Calu3 (cell line): ENCODE measurements around the gene SEC23A. TPM values are rescaled to one million over a fixed set of nuclear protein-coding genes. Genes with fewer than 3 reads are reported as not detected.

Experiments
- BruUV-seq: library from RNA; stranded (reverse); fragments of 400-500 nt; replicated peaks from 2 replicates; lab custom pipeline; 2021; lab: Mats Ljungman, UMichigan
- CTCF ChIA-PET: fragments of 300-600 bp; sonication (Branson Sonifier 250); formaldehyde crosslinking; loops from one replicate; lab custom pipeline; 2022; ENCODE audit warnings: antibody characterized with exemption; lab: Charles Lee
- DNase-seq: peaks from one replicate; pipeline ENCODE4 v3.0.0; 2022
- H3K27ac Mint-ChIP-seq: one replicate; pipeline ENCODE4 v1.8.0; 2022; ENCODE audit warnings: mixed read lengths; ENCODE audit not compliant: unreplicated experiment
- H3K27me3 Mint-ChIP-seq: one replicate; pipeline ENCODE4 v1.8.0; 2022; ENCODE audit warnings: mixed read lengths; ENCODE audit not compliant: unreplicated experiment
- H3K36me3 Mint-ChIP-seq: one replicate; pipeline ENCODE4 v1.8.0; 2022; ENCODE audit warnings: mild to moderate bottlenecking, moderate library complexity, mixed read lengths; ENCODE audit not compliant: insufficient read depth, unreplicated experiment
- H3K4me1 Mint-ChIP-seq: one replicate; pipeline ENCODE4 v1.8.0; 2022; ENCODE audit warnings: mild to moderate bottlenecking, low read depth, mixed read lengths; ENCODE audit not compliant: unreplicated experiment
- H3K4me3 Mint-ChIP-seq: one replicate; pipeline ENCODE4 v1.8.0; 2022; ENCODE audit warnings: mild to moderate bottlenecking, low read depth, moderate library complexity, mixed read lengths; ENCODE audit not compliant: unreplicated experiment
- H3K9me3 Mint-ChIP-seq: one replicate; pipeline ENCODE4 v1.8.0; 2022; ENCODE audit warnings: low read depth, mixed read lengths; ENCODE audit not compliant: unreplicated experiment
- CTCF ChIP-seq: fragments of 200-600 bp; IDR thresholded peaks from one replicate; pipeline ENCODE4 v1.8.0; 2022; ENCODE audit warnings: antibody characterized with exemption; ENCODE audit not compliant: unreplicated experiment
- intact Hi-C: fragments of 100-400 bp; cut with micrococcal nuclease; formaldehyde crosslinking; loops from one replicate; pipeline ENCODE4 v1.10.0; 2022; ENCODE audit not compliant: unreplicated experiment
- total RNA-seq: library from RNA; stranded (reverse); gene quantifications from 2 replicates; pipeline ENCODE4 v1.2.3, GENCODE V29; 2022

SEC23A gene
- total RNA-seq, 1 experiment from 2014 or later = 48.0 TPM

- H3K4me3 Mint-ChIP-seq = no peak overlapping the region
- H3K36me3 Mint-ChIP-seq = peaks cover 12% of the 10 kb centered on the region
- no peak for DNase-seq
- H3K27me3 Mint-ChIP-seq = no peaks in the 10 kb centered on the region
- no peak for TF ChIP-seq CTCF
- H3K9me3 Mint-ChIP-seq = no peaks in the 10 kb centered on the region
- no peak overlapping the region for H3K27ac Mint-ChIP-seq
- H3K4me1 Mint-ChIP-seq = no peaks in the 10 kb centered on the region
- CTCF ChIA-PET = interaction anchor here (0.7 kb wide), 1 partner anchor 598 kb away, joined by 3 read pairs; no protein-coding TSS in a partner anchor
- no TSS peak for BruUV-seq
- intact Hi-C loops = no loop called here
Measured at GRCh38 chr14:39006721-39007410, 96.2 kb downstream of the SEC23A start.

GRCh38 chr14:39005044-39005880 is 97.8 kb downstream of the SEC23A start:
- Mint-ChIP-seq H3K36me3 (peaks cover 4% of the 10 kb centered on the region), H3K27me3 (no peaks in the 10 kb centered on the region), H3K4me1 (no peaks in the 10 kb centered on the region), H3K4me3 (no peak overlapping the region), H3K9me3 (no peaks in the 10 kb centered on the region), H3K27ac (no peak overlapping the region)
- no peak for DNase-seq
- BruUV-seq = no TSS peak
- CTCF ChIA-PET = no interaction called here
- no peak for TF ChIP-seq CTCF
- intact Hi-C loops = no loop called here

- Mint-ChIP-seq H3K27ac (no peak overlapping the region), H3K4me1 (no peaks in the 10 kb centered on the region), H3K36me3 (peaks cover 4% of the 10 kb centered on the region), H3K27me3 (no peaks in the 10 kb centered on the region), H3K4me3 (no peak overlapping the region), H3K9me3 (no peaks in the 10 kb centered on the region)
- intact Hi-C loops = no loop called here
- no TSS peak for BruUV-seq
- CTCF ChIA-PET = no interaction called here
- TF ChIP-seq CTCF = no peak
- no peak for DNase-seq
Measured at GRCh38 chr14:38999949-39000348, 103.1 kb downstream of the SEC23A start.

GRCh38 chr14:38994731-38995130 is 108.3 kb downstream of the SEC23A start:
- no peaks in the 10 kb centered on the region for H3K27me3 Mint-ChIP-seq
- intact Hi-C loops = no loop called here
- no peaks in the 10 kb centered on the region for H3K4me1 Mint-ChIP-seq
- H3K4me3 Mint-ChIP-seq = no peak overlapping the region
- TF ChIP-seq CTCF = no peak
- no peak for DNase-seq
- CTCF ChIA-PET = no interaction called here
- H3K27ac Mint-ChIP-seq = no peak overlapping the region
- no peaks in the 10 kb centered on the region for H3K9me3 Mint-ChIP-seq
- no TSS peak for BruUV-seq
- H3K36me3 Mint-ChIP-seq = no peaks in the 10 kb centered on the region
